Panc1 (cell line): Measurements from ENCODE around the gene ASXL3. TPM values are rescaled to one million over a fixed set of nuclear protein-coding genes. Genes with fewer than 3 reads are reported as not detected.

Source experiments
- ATAC-seq: fragments of 200-7000 bp; cut with Tn5 transposase; 2 replicates; pipeline ENCODE4 v1.9.1; 2020; ENCODE audit warnings: mild to moderate bottlenecking, moderate library complexity
- BruUV-seq: library from RNA; stranded (reverse); fragments of 400-500 nt; replicated peaks from 2 replicates; lab custom pipeline; 2021; lab: Mats Ljungman, UMichigan
- CTCF ChIA-PET: fragments of 300-600 bp; sonication (Branson Sonifier 250); formaldehyde crosslinking; loops from one replicate; lab custom pipeline; 2022; ENCODE audit warnings: antibody characterized with exemption; lab: Charles Lee
- POLR2A ChIA-PET: fragments of 300-600 bp; sonication (Branson Sonifier 250); formaldehyde crosslinking; loops from one replicate; lab custom pipeline; 2022; ENCODE audit warnings: antibody characterized with exemption; lab: Charles Lee
- DNase-seq: peaks from one replicate; pipeline ENCODE4 v3.0.0-alpha.2; 2010; ENCODE audit warnings: low read depth, low spot score
- H3K27ac ChIP-seq: 2 replicates; pipeline ENCODE4 v1.5.1; 2011; ENCODE audit warnings: mild to moderate bottlenecking, low read length, inconsistent platforms
- H3K27me3 ChIP-seq: fragments of 200-500 bp; sonication (Bioruptor generic); 2 replicates; pipeline ENCODE4 v1.6.0; 2014; ENCODE audit warnings: low read length, inconsistent platforms; ENCODE audit not compliant: control insufficient read depth, insufficient read depth
- H3K36me3 ChIP-seq: fragments of 200-500 bp; sonication (Bioruptor generic); 2 replicates; pipeline ENCODE4 v1.5.1; 2014; ENCODE audit warnings: inconsistent platforms, mild to moderate bottlenecking, low read length, moderate library complexity; ENCODE audit not compliant: control insufficient read depth, insufficient read depth
- H3K4me1 ChIP-seq: 2 replicates; pipeline ENCODE4 v1.5.1; 2011; ENCODE audit warnings: inconsistent platforms, mild to moderate bottlenecking, low read length, moderate library complexity; ENCODE audit not compliant: control insufficient read depth, insufficient read depth
- H3K4me3 ChIP-seq, 2 experiments: 2 replicates each; pipeline ENCODE4 v1.5.1; 2011 to 2012; ENCODE audit warnings: low read depth in 2 of 2, low read length in 2 of 2, mild to moderate bottlenecking in 2 of 2, inconsistent platforms in 1 of 2, moderate library complexity in 1 of 2
- H3K9me3 ChIP-seq: fragments of 200-500 bp; sonication (Bioruptor generic); 2 replicates; pipeline ENCODE4 v1.5.1; 2014; ENCODE audit warnings: low read depth, mild to moderate bottlenecking, inconsistent platforms, low read length, moderate library complexity; ENCODE audit not compliant: control insufficient read depth, insufficient read depth
- POLR2AphosphoS5 ChIP-seq: IDR thresholded peaks from 2 replicates; pipeline ENCODE4 v1.6.1; 2012; ENCODE audit warnings: mild to moderate bottlenecking, low read depth, low read length, moderate library complexity
- SIN3A ChIP-seq: IDR thresholded peaks from 2 replicates; pipeline ENCODE4 v1.6.1; 2012; ENCODE audit warnings: low read depth, mild to moderate bottlenecking, low read length, moderate library complexity, borderline replicate concordance; ENCODE audit not compliant: insufficient read depth
- TCF7L2 ChIP-seq: IDR thresholded peaks from 2 replicates; pipeline ENCODE4 v1.6.1; 2011; ENCODE audit warnings: mild to moderate bottlenecking, low read depth, low read length, inconsistent platforms
- in situ Hi-C: cut with HindIII; loops from 2 replicates; pipeline ENCODE4 v1.10.0; 2016; ENCODE audit warnings: low sequenced_read_pairs, low pct_unique_long_range_greater_than_20kb
- intact Hi-C: fragments of 100-400 bp; cut with micrococcal nuclease; formaldehyde crosslinking; loops from one replicate; pipeline ENCODE4 v1.10.0; 2022; ENCODE audit not compliant: unreplicated experiment
- total RNA-seq: library from RNA; stranded (reverse); gene quantifications from one replicate; pipeline ENCODE4 v1.2.1, GENCODE V29; 2021; ENCODE audit not compliant: unreplicated experiment
- TF ChIP-seq, protein P1 (sequence below), 2 experiments: IDR thresholded peaks; 2 replicates each; pipeline ENCODE4 v1.6.1; 2011 to 2012; ENCODE audit warnings: low read depth in 2 of 2, control low read depth in 1 of 2, low read length in 1 of 2, mild to moderate bottlenecking in 1 of 2, moderate library complexity in 1 of 2; ENCODE audit not compliant: insufficient read depth in 1 of 2
- TF ChIP-seq, protein P2 (sequence below): fragments of 450-650 bp; IDR thresholded peaks from 2 replicates; pipeline ENCODE4 v1.5.1; 2017; ENCODE audit warnings: mild to moderate bottlenecking

ASXL3 gene
- total RNA-seq, 1 experiment from 2014 or later, result 0.74 TPM

DNA sequence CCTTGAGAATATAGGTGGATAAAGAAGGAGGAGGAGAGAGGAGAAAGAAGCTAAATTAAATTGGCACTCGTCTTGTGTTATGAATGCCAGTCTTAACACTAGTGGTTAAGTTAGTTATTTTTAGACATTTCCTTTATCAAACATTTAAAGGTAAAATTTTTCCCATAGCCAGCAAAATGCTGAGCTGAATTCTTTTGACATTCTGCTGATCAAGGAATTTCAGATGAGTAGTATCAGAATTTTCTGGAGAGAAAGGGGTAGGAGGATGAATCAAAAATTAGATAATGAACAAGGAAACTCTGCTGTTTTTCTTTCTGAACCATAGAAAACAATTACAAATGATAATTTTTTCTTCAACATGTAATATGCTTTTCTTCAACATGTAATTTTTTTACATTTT is 52.5 kb downstream of the ASXL3 start:
- no TSS peak for BruUV-seq
- no peaks in the 10 kb centered on the region for H3K27me3 ChIP-seq
- TF ChIP-seq, protein P1, sequence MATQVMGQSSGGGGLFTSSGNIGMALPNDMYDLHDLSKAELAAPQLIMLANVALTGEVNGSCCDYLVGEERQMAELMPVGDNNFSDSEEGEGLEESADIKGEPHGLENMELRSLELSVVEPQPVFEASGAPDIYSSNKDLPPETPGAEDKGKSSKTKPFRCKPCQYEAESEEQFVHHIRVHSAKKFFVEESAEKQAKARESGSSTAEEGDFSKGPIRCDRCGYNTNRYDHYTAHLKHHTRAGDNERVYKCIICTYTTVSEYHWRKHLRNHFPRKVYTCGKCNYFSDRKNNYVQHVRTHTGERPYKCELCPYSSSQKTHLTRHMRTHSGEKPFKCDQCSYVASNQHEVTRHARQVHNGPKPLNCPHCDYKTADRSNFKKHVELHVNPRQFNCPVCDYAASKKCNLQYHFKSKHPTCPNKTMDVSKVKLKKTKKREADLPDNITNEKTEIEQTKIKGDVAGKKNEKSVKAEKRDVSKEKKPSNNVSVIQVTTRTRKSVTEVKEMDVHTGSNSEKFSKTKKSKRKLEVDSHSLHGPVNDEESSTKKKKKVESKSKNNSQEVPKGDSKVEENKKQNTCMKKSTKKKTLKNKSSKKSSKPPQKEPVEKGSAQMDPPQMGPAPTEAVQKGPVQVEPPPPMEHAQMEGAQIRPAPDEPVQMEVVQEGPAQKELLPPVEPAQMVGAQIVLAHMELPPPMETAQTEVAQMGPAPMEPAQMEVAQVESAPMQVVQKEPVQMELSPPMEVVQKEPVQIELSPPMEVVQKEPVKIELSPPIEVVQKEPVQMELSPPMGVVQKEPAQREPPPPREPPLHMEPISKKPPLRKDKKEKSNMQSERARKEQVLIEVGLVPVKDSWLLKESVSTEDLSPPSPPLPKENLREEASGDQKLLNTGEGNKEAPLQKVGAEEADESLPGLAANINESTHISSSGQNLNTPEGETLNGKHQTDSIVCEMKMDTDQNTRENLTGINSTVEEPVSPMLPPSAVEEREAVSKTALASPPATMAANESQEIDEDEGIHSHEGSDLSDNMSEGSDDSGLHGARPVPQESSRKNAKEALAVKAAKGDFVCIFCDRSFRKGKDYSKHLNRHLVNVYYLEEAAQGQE (IDR thresholded peaks at IDR 0.05; ENCODE audit: insufficient read depth in 1 of 2, low read depth in 2 of 2, low read length in 1 of 2), result no peak
- TF ChIP-seq POLR2AphosphoS5 (no peak), SIN3A (no peak), TCF7L2 (no peak)
- TF ChIP-seq, protein P2, sequence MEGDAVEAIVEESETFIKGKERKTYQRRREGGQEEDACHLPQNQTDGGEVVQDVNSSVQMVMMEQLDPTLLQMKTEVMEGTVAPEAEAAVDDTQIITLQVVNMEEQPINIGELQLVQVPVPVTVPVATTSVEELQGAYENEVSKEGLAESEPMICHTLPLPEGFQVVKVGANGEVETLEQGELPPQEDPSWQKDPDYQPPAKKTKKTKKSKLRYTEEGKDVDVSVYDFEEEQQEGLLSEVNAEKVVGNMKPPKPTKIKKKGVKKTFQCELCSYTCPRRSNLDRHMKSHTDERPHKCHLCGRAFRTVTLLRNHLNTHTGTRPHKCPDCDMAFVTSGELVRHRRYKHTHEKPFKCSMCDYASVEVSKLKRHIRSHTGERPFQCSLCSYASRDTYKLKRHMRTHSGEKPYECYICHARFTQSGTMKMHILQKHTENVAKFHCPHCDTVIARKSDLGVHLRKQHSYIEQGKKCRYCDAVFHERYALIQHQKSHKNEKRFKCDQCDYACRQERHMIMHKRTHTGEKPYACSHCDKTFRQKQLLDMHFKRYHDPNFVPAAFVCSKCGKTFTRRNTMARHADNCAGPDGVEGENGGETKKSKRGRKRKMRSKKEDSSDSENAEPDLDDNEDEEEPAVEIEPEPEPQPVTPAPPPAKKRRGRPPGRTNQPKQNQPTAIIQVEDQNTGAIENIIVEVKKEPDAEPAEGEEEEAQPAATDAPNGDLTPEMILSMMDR, result no peak
- no peak overlapping the region for H3K27ac ChIP-seq
- ATAC-seq (no peak), DNase-seq (no peak)
- ChIA-PET CTCF (no interaction called here), POLR2A (no interaction called here)
- no peak overlapping the region for H3K4me3 ChIP-seq
- no peaks in the 10 kb centered on the region for H3K9me3 ChIP-seq
- in situ Hi-C loops (no loop called here), intact Hi-C loops (no loop called here)
- no peaks in the 10 kb centered on the region for H3K36me3 ChIP-seq
- no peaks in the 10 kb centered on the region for H3K4me1 ChIP-seq

DNA sequence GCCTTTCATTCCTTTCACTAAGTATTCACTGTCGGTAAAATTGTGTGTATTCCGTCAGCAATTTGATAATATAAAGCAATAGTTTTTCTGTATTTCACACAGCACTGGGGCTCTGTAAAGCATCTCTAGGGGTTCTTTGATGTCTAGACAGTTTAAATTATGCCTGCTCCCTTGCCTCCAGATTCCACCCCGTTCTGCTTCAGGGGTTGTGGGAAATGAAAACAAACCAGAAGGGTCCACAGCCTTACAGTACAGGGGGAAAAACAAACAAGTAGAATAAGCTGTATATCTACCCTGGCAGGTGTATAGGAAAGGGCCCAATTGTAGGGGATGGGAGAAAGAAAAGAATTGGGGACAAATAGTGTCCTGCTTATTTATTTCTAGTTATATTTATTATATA is 63.1 kb downstream of the ASXL3 start:
- DNase-seq (no peak), ATAC-seq (no peak)
- POLR2A ChIA-PET, result no interaction called here
- in situ Hi-C loops (no loop called here), intact Hi-C loops (no loop called here)
- H3K27me3 ChIP-seq, result no peaks in the 10 kb centered on the region
- H3K27ac ChIP-seq, result no peak overlapping the region
- no peaks in the 10 kb centered on the region for H3K36me3 ChIP-seq
- CTCF ChIA-PET, result no interaction called here
- BruUV-seq, result no TSS peak
- no peak overlapping the region for H3K4me3 ChIP-seq
- TF ChIP-seq, protein P2, result no peak
- TF ChIP-seq, protein P1 (IDR thresholded peaks at IDR 0.05; ENCODE audit: insufficient read depth in 1 of 2, low read depth in 2 of 2, low read length in 1 of 2), result no peak
- TF ChIP-seq POLR2AphosphoS5, result no peak
- no peak for TF ChIP-seq TCF7L2
- TF ChIP-seq SIN3A, result no peak
- no peaks in the 10 kb centered on the region for H3K4me1 ChIP-seq
- no peaks in the 10 kb centered on the region; the same call in 1 of the 2 replicates for H3K9me3 ChIP-seq
